Activated naive CD4-positive, alpha-beta T cell treated with anti-CD3 and anti-CD28 coated beads, Interleukin-2, amount 50 U/mL, for 24 hours (primary cell): ENCODE results near the gene KCNN3.

Source experiments
- H3K27ac Mint-ChIP-seq: one replicate; pipeline ENCODE4 v1.8.0; 2021; ENCODE audit warnings: mild to moderate bottlenecking, mixed read lengths
- H3K27me3 Mint-ChIP-seq: one replicate; pipeline ENCODE4 v1.8.0; 2021; ENCODE audit warnings: mixed read lengths
- H3K36me3 Mint-ChIP-seq: one replicate; pipeline ENCODE4 v1.8.0; 2021; ENCODE audit warnings: mixed read lengths
- H3K4me1 Mint-ChIP-seq: one replicate; pipeline ENCODE4 v1.8.0; 2021; ENCODE audit warnings: mixed read lengths
- H3K4me3 Mint-ChIP-seq: one replicate; pipeline ENCODE4 v1.8.0; 2021; ENCODE audit warnings: mild to moderate bottlenecking, mixed read lengths
- H3K9me3 Mint-ChIP-seq: one replicate; pipeline ENCODE4 v1.8.0; 2021; ENCODE audit warnings: mixed read lengths

Gene KCNN3

GRCh38 chr1:154725865-154726264 is 144.2 kb downstream of the KCNN3 start:
- no peaks in the 10 kb centered on the region for H3K9me3 Mint-ChIP-seq
- H3K4me1 Mint-ChIP-seq, result peaks cover 44% of the 10 kb centered on the region
- peak overlapping the region; percentile 32 for H3K27ac Mint-ChIP-seq
- H3K27me3 Mint-ChIP-seq, result no peaks in the 10 kb centered on the region
- no peaks in the 10 kb centered on the region for H3K36me3 Mint-ChIP-seq
- no peak overlapping the region for H3K4me3 Mint-ChIP-seq

GRCh38 chr1:154720328-154721297 is 149.5 kb downstream of the KCNN3 start:
- Mint-ChIP-seq H3K36me3 (no peaks in the 10 kb centered on the region), H3K27me3 (no peaks in the 10 kb centered on the region), H3K4me3 (no peak overlapping the region), H3K4me1 (peaks cover 26% of the 10 kb centered on the region), H3K9me3 (no peaks in the 10 kb centered on the region), H3K27ac (no peak overlapping the region)

- Mint-ChIP-seq H3K27ac (no peak overlapping the region), H3K9me3 (no peaks in the 10 kb centered on the region), H3K4me1 (peaks cover 28% of the 10 kb centered on the region), H3K27me3 (no peaks in the 10 kb centered on the region), H3K4me3 (no peak overlapping the region), H3K36me3 (no peaks in the 10 kb centered on the region)
Measured at GRCh38 chr1:154719586-154720327, 150.3 kb downstream of the KCNN3 start.

GRCh38 chr1:154718566-154718965 is 151.5 kb downstream of the KCNN3 start:
- no peaks in the 10 kb centered on the region for H3K9me3 Mint-ChIP-seq
- H3K27ac Mint-ChIP-seq, result no peak overlapping the region
- peaks cover 28% of the 10 kb centered on the region for H3K4me1 Mint-ChIP-seq
- H3K27me3 Mint-ChIP-seq, result no peaks in the 10 kb centered on the region
- H3K4me3 Mint-ChIP-seq, result no peak overlapping the region
- H3K36me3 Mint-ChIP-seq, result no peaks in the 10 kb centered on the region

GRCh38 chr1:154717528-154717924 is 152.6 kb downstream of the KCNN3 start:
- Mint-ChIP-seq H3K4me1 (peaks cover 28% of the 10 kb centered on the region), H3K27ac (no peak overlapping the region), H3K36me3 (no peaks in the 10 kb centered on the region), H3K9me3 (no peaks in the 10 kb centered on the region), H3K27me3 (no peaks in the 10 kb centered on the region), H3K4me3 (no peak overlapping the region)

GRCh38 chr1:154716614-154717527 is 153.2 kb downstream of the KCNN3 start:
- Mint-ChIP-seq H3K27ac (no peak overlapping the region), H3K4me3 (no peak overlapping the region), H3K36me3 (no peaks in the 10 kb centered on the region), H3K27me3 (no peaks in the 10 kb centered on the region), H3K9me3 (no peaks in the 10 kb centered on the region), H3K4me1 (peaks cover 28% of the 10 kb centered on the region)

- Mint-ChIP-seq H3K27ac (peak overlapping the region; percentile 69), H3K36me3 (no peaks in the 10 kb centered on the region), H3K4me1 (peaks cover 28% of the 10 kb centered on the region), H3K9me3 (no peaks in the 10 kb centered on the region), H3K4me3 (no peak overlapping the region), H3K27me3 (no peaks in the 10 kb centered on the region)
Measured at GRCh38 chr1:154716011-154716410, 154.1 kb downstream of the KCNN3 start.

- no peak overlapping the region for H3K4me3 Mint-ChIP-seq
- no peaks in the 10 kb centered on the region for H3K36me3 Mint-ChIP-seq
- H3K9me3 Mint-ChIP-seq, result no peaks in the 10 kb centered on the region
- no peaks in the 10 kb centered on the region for H3K27me3 Mint-ChIP-seq
- peaks cover 23% of the 10 kb centered on the region for H3K4me1 Mint-ChIP-seq
- no peak overlapping the region for H3K27ac Mint-ChIP-seq
Measured at GRCh38 chr1:154715385-154715784, 154.7 kb downstream of the KCNN3 start.

- H3K9me3 Mint-ChIP-seq, result no peaks in the 10 kb centered on the region
- H3K4me1 Mint-ChIP-seq, result peaks cover 15% of the 10 kb centered on the region
- no peaks in the 10 kb centered on the region for H3K36me3 Mint-ChIP-seq
- peak overlapping the region; percentile 35 for H3K27ac Mint-ChIP-seq
- no peak overlapping the region for H3K4me3 Mint-ChIP-seq
- H3K27me3 Mint-ChIP-seq, result no peaks in the 10 kb centered on the region
Measured at GRCh38 chr1:154714638-154715037, 155.4 kb downstream of the KCNN3 start.

- Mint-ChIP-seq H3K4me3 (no peak overlapping the region), H3K9me3 (no peaks in the 10 kb centered on the region), H3K27ac (no peak overlapping the region), H3K36me3 (no peaks in the 10 kb centered on the region), H3K27me3 (no peaks in the 10 kb centered on the region), H3K4me1 (peaks cover 10% of the 10 kb centered on the region)
Measured at GRCh38 chr1:154714052-154714623, 155.9 kb downstream of the KCNN3 start.

- Mint-ChIP-seq H3K9me3 (no peaks in the 10 kb centered on the region), H3K36me3 (no peaks in the 10 kb centered on the region)
Measured at GRCh38 chr1:154713005-154713404, 157.1 kb downstream of the KCNN3 start.

GRCh38 chr1:154712166-154712810 is 157.8 kb downstream of the KCNN3 start:
- no peaks in the 10 kb centered on the region for H3K36me3 Mint-ChIP-seq
- no peaks in the 10 kb centered on the region for H3K9me3 Mint-ChIP-seq
- no peak overlapping the region for H3K27ac Mint-ChIP-seq

More at GRCh38 chr1:154713005-154713404, 157.1 kb downstream of the KCNN3 start:
- no peak overlapping the region for H3K27ac Mint-ChIP-seq
- no peak overlapping the region for H3K4me3 Mint-ChIP-seq
- H3K27me3 Mint-ChIP-seq, result no peaks in the 10 kb centered on the region
- H3K4me1 Mint-ChIP-seq, result peaks cover 8% of the 10 kb centered on the region

GRCh38 chr1:154711416-154711815 is 158.7 kb downstream of the KCNN3 start:
- Mint-ChIP-seq H3K4me1 (peaks cover 8% of the 10 kb centered on the region), H3K27me3 (no peaks in the 10 kb centered on the region), H3K36me3 (no peaks in the 10 kb centered on the region), H3K4me3 (no peak overlapping the region), H3K27ac (no peak overlapping the region), H3K9me3 (no peaks in the 10 kb centered on the region)

More at GRCh38 chr1:154712166-154712810, 157.8 kb downstream of the KCNN3 start:
- peaks cover 8% of the 10 kb centered on the region for H3K4me1 Mint-ChIP-seq
- no peaks in the 10 kb centered on the region for H3K27me3 Mint-ChIP-seq
- no peak overlapping the region for H3K4me3 Mint-ChIP-seq

- no peak overlapping the region for H3K27ac Mint-ChIP-seq
- H3K27me3 Mint-ChIP-seq, result no peaks in the 10 kb centered on the region
- no peaks in the 10 kb centered on the region for H3K36me3 Mint-ChIP-seq
- H3K4me3 Mint-ChIP-seq, result no peak overlapping the region
- H3K4me1 Mint-ChIP-seq, result no peaks in the 10 kb centered on the region
- H3K9me3 Mint-ChIP-seq, result no peaks in the 10 kb centered on the region
Measured at GRCh38 chr1:154710106-154710505, 160.0 kb downstream of the KCNN3 start.
